Stimulated activated CD8-positive, alpha-beta memory T cell treated with anti-CD3 and anti-CD28 coated beads, Interleukin-4, amount 100 ng/mL, for 24 hours (primary cell): ENCODE data around the gene SLC25A52.
"Not testable (repeated sequence)": the region's sequence is repeated elsewhere in the genome, so short reads cannot be mapped to it uniquely, and the experiment has no call there.

Experiments
- DNase-seq: peaks from one replicate; pipeline ENCODE4 v3.0.0-alpha.2; 2020; ENCODE audit warnings: low read depth

Gene SLC25A52

GRCh38 chr18:31760695-31761094 is at the start of gene SLC25A52:
TSS of gene SLC25A52 (minus strand) at chr18:31760880. CDS start at chr18:31760661, 219 bp downstream.
- DNase-seq, result no peak

GRCh38 chr18:31809049-31809448 is 48.4 kb upstream of the SLC25A52 start:
- DNase-seq, result not testable (repeated sequence)

GRCh38 chr18:31801078-31801477 is 40.4 kb upstream of the SLC25A52 start:
- no peak for DNase-seq

- not testable (repeated sequence) for DNase-seq
Measured at GRCh38 chr18:31799257-31799656, 38.6 kb upstream of the SLC25A52 start.

GRCh38 chr18:31798399-31798798 is 37.7 kb upstream of the SLC25A52 start:
- DNase-seq, result no peak

GRCh38 chr18:31795747-31796146 is 35.1 kb upstream of the SLC25A52 start:
- no peak for DNase-seq

GRCh38 chr18:31793531-31793930 is 32.9 kb upstream of the SLC25A52 start:
- DNase-seq, result no peak

GRCh38 chr18:31792580-31792911 is 31.9 kb upstream of the SLC25A52 start:
- no peak for DNase-seq

GRCh38 chr18:31791817-31792579 is 31.3 kb upstream of the SLC25A52 start:
- no peak for DNase-seq

- DNase-seq, result no peak
Measured at GRCh38 chr18:31789409-31789808, 28.7 kb upstream of the SLC25A52 start.

GRCh38 chr18:31783059-31783458 is 22.4 kb upstream of the SLC25A52 start:
- DNase-seq, result no peak

GRCh38 chr18:31778391-31778950 is 17.8 kb upstream of the SLC25A52 start:
- DNase-seq, result no peak

- DNase-seq, result no peak
Measured at GRCh38 chr18:31776093-31776492, 15.4 kb upstream of the SLC25A52 start.

- no peak for DNase-seq
Measured at GRCh38 chr18:31774962-31775361, 14.3 kb upstream of the SLC25A52 start.

GRCh38 chr18:31774477-31774785 is 13.8 kb upstream of the SLC25A52 start:
- DNase-seq, result no peak

GRCh38 chr18:31773774-31774476 is 13.2 kb upstream of the SLC25A52 start:
- no peak for DNase-seq

GRCh38 chr18:31772699-31773098 is 12.0 kb upstream of the SLC25A52 start:
- no peak for DNase-seq

- no peak for DNase-seq
Measured at GRCh38 chr18:31750273-31750672, 10.4 kb downstream of the SLC25A52 start.

- DNase-seq, result no peak
Measured at GRCh38 chr18:31746396-31746795, 14.3 kb downstream of the SLC25A52 start.

GRCh38 chr18:31744321-31745067 is 16.2 kb downstream of the SLC25A52 start:
- DNase-seq, result no peak

GRCh38 chr18:31743600-31743999 is 17.1 kb downstream of the SLC25A52 start:
- not testable (repeated sequence) for DNase-seq

GRCh38 chr18:31741097-31741735 is 19.5 kb downstream of the SLC25A52 start:
- DNase-seq, result peak; percentile 32
